Adipocyte (in vitro differentiated cells): ENCODE measurements around the gene IFRD1.
A peak's percentile ranks its signal among the peaks of the same experiment; 100 is the strongest.

Experiments
- DNase-seq: peaks from one replicate; pipeline ENCODE4 v3.0.0-alpha.2; 2015; ENCODE audit warnings: low read depth
- H3K27me3 ChIP-seq: replicated peaks from 2 replicates; pipeline ENCODE4 v1.7.0; 2013; ENCODE audit warnings: mild to moderate bottlenecking, low read length, moderate library complexity; ENCODE audit not compliant: control insufficient read depth, insufficient read depth
- H3K36me3 ChIP-seq: 2 replicates; pipeline ENCODE4 v1.7.0; 2013; ENCODE audit warnings: low read length, mild to moderate bottlenecking, moderate library complexity; ENCODE audit not compliant: control insufficient read depth, insufficient read depth, severe bottlenecking
- H3K4me1 ChIP-seq: 2 replicates; pipeline ENCODE4 v1.7.0; 2013; ENCODE audit warnings: mild to moderate bottlenecking, low read length, moderate library complexity; ENCODE audit not compliant: control insufficient read depth, insufficient read depth
- H3K4me3 ChIP-seq: 2 replicates; pipeline ENCODE4 v1.7.0; 2013; ENCODE audit warnings: mild to moderate bottlenecking, low read length, moderate library complexity
- H3K9ac ChIP-seq: 2 replicates; pipeline ENCODE4 v1.7.0; 2013; ENCODE audit warnings: mild to moderate bottlenecking, low read length, moderate library complexity
- H3K9me3 ChIP-seq: 2 replicates; pipeline ENCODE4 v1.7.0; 2013; ENCODE audit warnings: mild to moderate bottlenecking, low read length, moderate library complexity; ENCODE audit not compliant: control insufficient read depth

IFRD1 gene

GRCh38 chr7:112421666-112422486 lies 28.4 kb upstream of the IFRD1 start:
- no peak overlapping the region for H3K4me3 ChIP-seq
- H3K4me1 ChIP-seq, result peaks cover 32% of the 10 kb centered on the region
- DNase-seq, result no peak
- H3K9me3 ChIP-seq, result no peaks in the 10 kb centered on the region
- H3K27me3 ChIP-seq, result no peaks in the 10 kb centered on the region
- H3K9ac ChIP-seq, result no peak overlapping the region
- H3K36me3 ChIP-seq, result no peaks in the 10 kb centered on the region

GRCh38 chr7:112422842-112423496 lies 27.3 kb upstream of the IFRD1 start:
- no peaks in the 10 kb centered on the region for H3K36me3 ChIP-seq
- DNase-seq, result peak; percentile 98

DNA sequence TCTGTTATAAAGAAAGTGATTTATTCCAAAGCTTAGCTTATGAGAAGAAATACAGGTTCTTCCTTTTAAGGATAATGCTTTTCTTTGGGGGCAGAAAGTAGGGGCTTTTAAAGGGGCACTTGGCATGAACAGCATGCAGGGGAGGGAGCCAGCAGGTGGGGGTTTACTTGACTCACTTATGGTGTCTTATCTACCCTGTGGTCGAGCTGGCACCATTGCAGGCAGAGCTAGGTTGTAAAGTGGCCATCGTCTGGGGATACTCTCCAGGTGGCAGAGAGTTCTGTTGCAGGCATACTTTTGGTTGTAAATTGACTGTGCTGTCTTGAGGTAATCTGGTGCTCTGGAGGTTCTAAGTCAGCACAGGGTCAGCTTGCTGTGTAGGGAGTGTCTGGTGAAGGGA lies 26.3 kb upstream of the IFRD1 start:
- no peak for DNase-seq

More at GRCh38 chr7:112422842-112423496, 27.3 kb upstream of the IFRD1 start:
- Histone ChIP-seq H3K4me1 (peaks cover 32% of the 10 kb centered on the region), H3K27me3 (no peaks in the 10 kb centered on the region), H3K9me3 (no peaks in the 10 kb centered on the region), H3K4me3 (no peak overlapping the region), H3K9ac (peak overlapping the region; percentile 22)

GRCh38 chr7:112427984-112428383 lies 22.3 kb upstream of the IFRD1 start:
- H3K27me3 ChIP-seq, result no peaks in the 10 kb centered on the region
- H3K9me3 ChIP-seq, result no peaks in the 10 kb centered on the region
- no peaks in the 10 kb centered on the region for H3K36me3 ChIP-seq
- no peak overlapping the region for H3K4me3 ChIP-seq
- no peak overlapping the region for H3K9ac ChIP-seq
- DNase-seq, result no peak
- H3K4me1 ChIP-seq, result peaks cover 9% of the 10 kb centered on the region

More for the DNA sequence above, 26.3 kb upstream of the IFRD1 start:
- Histone ChIP-seq H3K4me1 (peaks cover 32% of the 10 kb centered on the region), H3K4me3 (no peak overlapping the region), H3K27me3 (no peaks in the 10 kb centered on the region), H3K36me3 (no peaks in the 10 kb centered on the region), H3K9ac (no peak overlapping the region), H3K9me3 (no peaks in the 10 kb centered on the region)

- Histone ChIP-seq H3K4me3 (no peak overlapping the region), H3K4me1 (peaks cover 2% of the 10 kb centered on the region), H3K36me3 (no peaks in the 10 kb centered on the region), H3K27me3 (no peaks in the 10 kb centered on the region), H3K9me3 (no peaks in the 10 kb centered on the region), H3K9ac (no peak overlapping the region)
- DNase-seq, result no peak
Measured at GRCh38 chr7:112428715-112429114, 21.5 kb upstream of the IFRD1 start.

GRCh38 chr7:112430649-112431048 lies 19.6 kb upstream of the IFRD1 start:
- no peaks in the 10 kb centered on the region for H3K4me1 ChIP-seq
- no peaks in the 10 kb centered on the region for H3K9me3 ChIP-seq
- DNase-seq, result no peak
- H3K36me3 ChIP-seq, result no peaks in the 10 kb centered on the region
- H3K9ac ChIP-seq, result no peak overlapping the region
- no peak overlapping the region for H3K4me3 ChIP-seq
- H3K27me3 ChIP-seq, result no peaks in the 10 kb centered on the region

GRCh38 chr7:112431803-112432202 lies 18.5 kb upstream of the IFRD1 start:
- H3K4me1 ChIP-seq, result no peaks in the 10 kb centered on the region
- H3K9ac ChIP-seq, result no peak overlapping the region
- no peaks in the 10 kb centered on the region for H3K27me3 ChIP-seq
- H3K9me3 ChIP-seq, result no peaks in the 10 kb centered on the region
- no peaks in the 10 kb centered on the region for H3K36me3 ChIP-seq
- H3K4me3 ChIP-seq, result no peak overlapping the region
- DNase-seq, result no peak

DNA sequence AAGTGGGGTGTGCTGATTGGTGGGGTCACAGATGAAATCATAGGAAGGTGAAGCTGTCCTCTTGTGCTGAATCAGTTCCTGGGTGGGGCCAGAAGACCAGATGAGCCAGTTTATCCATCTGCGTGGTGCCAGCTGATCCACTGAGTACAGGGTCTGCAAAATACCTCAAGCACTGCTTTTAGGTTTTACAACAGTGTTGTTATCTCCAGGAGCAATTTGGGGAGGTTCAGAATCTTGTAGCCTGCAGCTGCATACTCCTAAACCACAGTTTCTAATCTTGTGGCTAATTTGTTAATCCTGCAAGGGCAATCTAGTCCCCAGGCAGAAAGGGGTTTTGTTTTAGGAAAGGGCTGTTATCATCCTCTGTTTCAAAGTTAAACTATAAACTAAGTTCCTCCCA lies 17.0 kb upstream of the IFRD1 start:
- Histone ChIP-seq H3K4me3 (no peak overlapping the region), H3K4me1 (no peaks in the 10 kb centered on the region), H3K36me3 (no peaks in the 10 kb centered on the region), H3K9ac (no peak overlapping the region), H3K27me3 (no peaks in the 10 kb centered on the region), H3K9me3 (no peaks in the 10 kb centered on the region)
- no peak for DNase-seq

DNA sequence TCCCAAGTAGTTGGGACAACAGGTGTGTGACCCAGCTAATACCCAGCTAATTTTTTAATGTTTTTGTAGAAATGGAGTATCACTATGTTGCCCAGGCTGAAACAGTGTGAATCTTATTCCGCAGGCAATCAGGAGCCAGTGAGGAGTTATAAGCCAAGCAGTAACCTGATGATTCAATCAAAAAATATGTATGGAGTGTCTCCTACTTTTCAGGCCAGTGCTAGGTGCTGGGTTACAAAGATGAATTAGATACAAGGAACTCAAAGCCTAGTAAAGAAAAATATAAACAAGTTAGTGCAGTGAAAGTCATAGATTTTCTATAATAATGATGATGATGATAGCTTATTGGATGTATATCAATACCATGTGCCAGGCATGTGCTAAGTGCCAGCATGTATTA lies 13.2 kb upstream of the IFRD1 start:
- Histone ChIP-seq H3K27me3 (no peaks in the 10 kb centered on the region), H3K9me3 (no peaks in the 10 kb centered on the region), H3K9ac (no peak overlapping the region), H3K36me3 (no peaks in the 10 kb centered on the region), H3K4me1 (no peaks in the 10 kb centered on the region), H3K4me3 (no peak overlapping the region)
- DNase-seq, result no peak

DNA sequence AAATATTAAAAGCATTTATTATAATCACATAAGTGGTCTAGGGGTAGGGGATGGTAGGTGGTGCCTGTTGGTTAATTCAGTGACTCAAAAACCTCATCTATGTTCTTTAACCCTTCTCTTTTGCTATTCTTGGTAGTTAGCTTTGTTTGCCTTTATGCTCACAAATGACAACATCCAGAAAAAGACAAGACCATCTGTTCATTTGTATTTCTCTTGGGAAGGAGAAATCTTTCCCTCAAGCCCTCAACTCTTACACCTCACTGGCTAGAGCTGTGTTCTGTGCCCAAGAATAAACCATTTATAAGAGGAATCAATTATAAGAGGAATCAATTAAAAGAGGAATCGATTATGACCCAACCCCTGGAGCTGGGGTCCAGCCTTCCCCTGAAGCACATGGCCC lies 10.8 kb upstream of the IFRD1 start:
- DNase-seq, result no peak
- Histone ChIP-seq H3K4me1 (no peaks in the 10 kb centered on the region), H3K27me3 (no peaks in the 10 kb centered on the region), H3K9ac (no peak overlapping the region), H3K9me3 (no peaks in the 10 kb centered on the region), H3K4me3 (no peak overlapping the region), H3K36me3 (no peaks in the 10 kb centered on the region)

- no peak for DNase-seq
- Histone ChIP-seq H3K27me3 (no peaks in the 10 kb centered on the region), H3K9me3 (no peaks in the 10 kb centered on the region), H3K4me1 (no peaks in the 10 kb centered on the region), H3K9ac (no peak overlapping the region), H3K4me3 (no peak overlapping the region), H3K36me3 (no peaks in the 10 kb centered on the region)
Measured at GRCh38 chr7:112442210-112442609, 8.1 kb upstream of the IFRD1 start.
